ENCODE results near the gene NATD1. TPM values are rescaled to one million over a fixed set of nuclear protein-coding genes. Genes with fewer than 3 reads are reported as not detected.

Gene NATD1
- total and polyA plus RNA-seq, 10 of the 15 experiments (the other 5 are each of a cell fraction or from before 2014, with no cell fraction given) = 0.02 to 0.33 (median 0.15) TPM

DNA sequence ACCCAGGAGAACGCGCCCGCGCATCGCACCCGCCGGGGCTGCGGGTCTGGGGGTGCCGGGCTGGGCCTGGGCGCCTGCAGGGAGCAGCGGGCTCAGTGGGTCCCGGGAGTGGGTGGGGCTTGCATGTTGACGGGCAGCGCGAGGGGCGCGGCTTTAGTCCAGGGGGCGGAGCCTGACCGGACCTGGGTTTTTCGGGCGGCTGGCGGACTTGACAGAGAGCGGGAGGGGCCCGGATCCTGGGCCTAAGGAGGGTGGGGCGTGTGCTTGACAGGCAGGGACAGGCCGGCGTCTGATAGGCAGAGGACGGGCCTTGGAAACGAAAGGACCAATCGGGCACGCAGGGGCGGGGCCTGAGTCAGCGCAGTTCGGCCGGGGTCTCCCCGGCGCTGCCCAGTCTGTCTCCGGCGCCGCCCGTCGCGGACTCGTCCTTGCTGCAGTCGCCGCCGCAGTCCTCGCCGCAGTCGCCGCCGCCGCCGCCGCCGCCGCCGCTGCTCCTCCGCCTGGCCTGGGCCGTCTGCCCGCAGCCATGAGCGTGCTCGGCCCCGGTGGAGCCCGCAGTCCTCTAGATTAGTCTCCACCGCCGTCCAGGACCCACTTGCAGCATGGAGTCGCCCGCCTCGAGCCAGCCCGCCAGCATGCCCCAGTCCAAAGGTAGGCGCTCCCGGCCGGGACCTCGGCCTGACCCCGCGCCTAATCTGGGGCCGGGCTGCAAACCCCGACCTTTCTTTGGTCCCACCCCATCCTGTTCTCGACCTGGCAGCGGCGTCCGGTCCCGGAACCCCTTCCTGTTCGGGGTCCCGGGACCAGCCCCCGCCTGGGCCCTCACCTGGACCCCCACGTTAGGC, 31.3 kb upstream of the NATD1 start, which contains the start of gene MAP2K3 (continued):
- TF ChIP-seq HDAC6 (IDR thresholded peaks at IDR 0.05; ENCODE audit: unreplicated experiment) (no peak), SMAD5 (IDR thresholded peaks at IDR 0.05; ENCODE audit: low read depth) (no peak), ZNF217 (IDR thresholded peaks at IDR 0.05) (0 out of 2 replicates have a peak, but pooled peaks have one; percentile 16), RUNX3 (IDR thresholded peaks at IDR 0.05; ENCODE audit: low read length) (no peak), MTA3 (IDR thresholded peaks at IDR 0.05; ENCODE audit: borderline replicate concordance, low read length) (no peak), FOXM1 (IDR thresholded peaks at IDR 0.05; ENCODE audit: low read depth, low read length) (no peak), SIN3A (IDR thresholded peaks at IDR 0.05; ENCODE audit: low read depth, low read length) (0 out of 2 replicates have a peak, but pooled peaks have one; percentile 64), ZBED1 (IDR thresholded peaks at IDR 0.05; ENCODE audit: borderline replicate concordance) (no peak), NBN (IDR thresholded peaks at IDR 0.05) (no peak), NR2C2 (IDR thresholded peaks at IDR 0.05; ENCODE audit: borderline replicate concordance, control insufficient read depth, insufficient read length, low read depth) (no peak), SMARCA5 (IDR thresholded peaks at IDR 0.05) (peak; percentile 66; the same call in 1 of the 2 replicates), RB1 (IDR thresholded peaks at IDR 0.05; ENCODE audit: borderline replicate concordance) (no peak), IKZF1 (conservative IDR thresholded peaks at IDR 0.05) (peak; percentile 56), LARP7 (IDR thresholded peaks at IDR 0.05) (peak; percentile 79), MYB (IDR thresholded peaks at IDR 0.05; ENCODE audit: borderline replicate concordance, low read depth, low read length) (no peak), NFYA (IDR thresholded peaks at IDR 0.05; ENCODE audit: borderline replicate concordance, low read depth, low read length) (no peak; the same call in 1 of the 2 replicates), FOXK2 (IDR thresholded peaks at IDR 0.05) (peak; percentile 25; the same call in 1 of the 2 replicates), NFIC (IDR thresholded peaks at IDR 0.05; ENCODE audit: low read depth, low read length) (no peak), POLR2A (IDR thresholded peaks at IDR 0.05; ENCODE audit: low read depth, low read length) (peak; percentile 86)
- TF ChIP-seq, protein P1, sequence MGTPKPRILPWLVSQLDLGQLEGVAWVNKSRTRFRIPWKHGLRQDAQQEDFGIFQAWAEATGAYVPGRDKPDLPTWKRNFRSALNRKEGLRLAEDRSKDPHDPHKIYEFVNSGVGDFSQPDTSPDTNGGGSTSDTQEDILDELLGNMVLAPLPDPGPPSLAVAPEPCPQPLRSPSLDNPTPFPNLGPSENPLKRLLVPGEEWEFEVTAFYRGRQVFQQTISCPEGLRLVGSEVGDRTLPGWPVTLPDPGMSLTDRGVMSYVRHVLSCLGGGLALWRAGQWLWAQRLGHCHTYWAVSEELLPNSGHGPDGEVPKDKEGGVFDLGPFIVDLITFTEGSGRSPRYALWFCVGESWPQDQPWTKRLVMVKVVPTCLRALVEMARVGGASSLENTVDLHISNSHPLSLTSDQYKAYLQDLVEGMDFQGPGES (IDR thresholded peaks at IDR 0.05) = peak; percentile 64; the same call in 1 of the 2 replicates
- TF ChIP-seq, protein P2, sequence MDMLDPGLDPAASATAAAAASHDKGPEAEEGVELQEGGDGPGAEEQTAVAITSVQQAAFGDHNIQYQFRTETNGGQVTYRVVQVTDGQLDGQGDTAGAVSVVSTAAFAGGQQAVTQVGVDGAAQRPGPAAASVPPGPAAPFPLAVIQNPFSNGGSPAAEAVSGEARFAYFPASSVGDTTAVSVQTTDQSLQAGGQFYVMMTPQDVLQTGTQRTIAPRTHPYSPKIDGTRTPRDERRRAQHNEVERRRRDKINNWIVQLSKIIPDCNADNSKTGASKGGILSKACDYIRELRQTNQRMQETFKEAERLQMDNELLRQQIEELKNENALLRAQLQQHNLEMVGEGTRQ (IDR thresholded peaks at IDR 0.05; ENCODE audit: borderline replicate concordance, low read depth, low read length) = no peak
- TF ChIP-seq, protein P3, sequence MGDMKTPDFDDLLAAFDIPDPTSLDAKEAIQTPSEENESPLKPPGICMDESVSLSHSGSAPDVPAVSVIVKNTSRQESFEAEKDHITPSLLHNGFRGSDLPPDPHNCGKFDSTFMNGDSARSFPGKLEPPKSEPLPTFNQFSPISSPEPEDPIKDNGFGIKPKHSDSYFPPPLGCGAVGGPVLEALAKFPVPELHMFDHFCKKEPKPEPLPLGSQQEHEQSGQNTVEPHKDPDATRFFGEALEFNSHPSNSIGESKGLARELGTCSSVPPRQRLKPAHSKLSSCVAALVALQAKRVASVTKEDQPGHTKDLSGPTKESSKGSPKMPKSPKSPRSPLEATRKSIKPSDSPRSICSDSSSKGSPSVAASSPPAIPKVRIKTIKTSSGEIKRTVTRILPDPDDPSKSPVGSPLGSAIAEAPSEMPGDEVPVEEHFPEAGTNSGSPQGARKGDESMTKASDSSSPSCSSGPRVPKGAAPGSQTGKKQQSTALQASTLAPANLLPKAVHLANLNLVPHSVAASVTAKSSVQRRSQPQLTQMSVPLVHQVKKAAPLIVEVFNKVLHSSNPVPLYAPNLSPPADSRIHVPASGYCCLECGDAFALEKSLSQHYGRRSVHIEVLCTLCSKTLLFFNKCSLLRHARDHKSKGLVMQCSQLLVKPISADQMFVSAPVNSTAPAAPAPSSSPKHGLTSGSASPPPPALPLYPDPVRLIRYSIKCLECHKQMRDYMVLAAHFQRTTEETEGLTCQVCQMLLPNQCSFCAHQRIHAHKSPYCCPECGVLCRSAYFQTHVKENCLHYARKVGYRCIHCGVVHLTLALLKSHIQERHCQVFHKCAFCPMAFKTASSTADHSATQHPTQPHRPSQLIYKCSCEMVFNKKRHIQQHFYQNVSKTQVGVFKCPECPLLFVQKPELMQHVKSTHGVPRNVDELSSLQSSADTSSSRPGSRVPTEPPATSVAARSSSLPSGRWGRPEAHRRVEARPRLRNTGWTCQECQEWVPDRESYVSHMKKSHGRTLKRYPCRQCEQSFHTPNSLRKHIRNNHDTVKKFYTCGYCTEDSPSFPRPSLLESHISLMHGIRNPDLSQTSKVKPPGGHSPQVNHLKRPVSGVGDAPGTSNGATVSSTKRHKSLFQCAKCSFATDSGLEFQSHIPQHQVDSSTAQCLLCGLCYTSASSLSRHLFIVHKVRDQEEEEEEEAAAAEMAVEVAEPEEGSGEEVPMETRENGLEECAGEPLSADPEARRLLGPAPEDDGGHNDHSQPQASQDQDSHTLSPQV (IDR thresholded peaks at IDR 0.05) = 0 out of 2 replicates have a peak, but pooled peaks have one; percentile 32
